ENCODE measurements around the gene GREB1.

Gene GREB1

DNA sequence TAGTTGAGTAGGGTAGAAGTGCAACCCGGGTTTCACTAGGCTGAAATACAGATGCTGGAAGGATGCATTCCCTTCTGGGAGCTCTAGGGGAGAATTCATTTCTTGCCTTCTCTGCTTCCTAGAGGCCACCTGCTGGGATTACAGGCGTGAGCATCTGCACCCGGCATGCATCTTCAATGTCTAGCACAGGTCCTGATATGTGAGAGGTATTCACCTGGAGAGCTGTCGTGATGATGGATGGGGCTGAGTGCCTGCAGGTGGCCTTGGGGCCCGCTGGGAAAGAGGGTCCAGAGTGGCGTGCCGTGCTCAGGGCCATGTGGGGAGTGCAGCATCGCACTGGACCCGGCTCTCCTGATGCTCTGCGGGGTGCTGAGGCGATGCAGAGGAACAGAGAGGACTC is 142.8 kb downstream of the GREB1 start:
- H3K4ac ChIP-seq (ENCODE audit: low read depth in 1 of 2, low read length in 2 of 2): no peak overlapping the region
- no peak overlapping the region for H3K14ac ChIP-seq (ENCODE audit: low read length in 2 of 2)
- H3K4me2 ChIP-seq (ENCODE audit: low read length, poor library complexity, severe bottlenecking): no peak overlapping the region
- H3K4me3 ChIP-seq (ENCODE audit: insufficient read depth in 1 of 2, low read depth in 1 of 2, low read length in 2 of 2): no peak overlapping the region
- no peaks in the 10 kb centered on the region for H3K36me3 ChIP-seq (ENCODE audit: control insufficient read depth in 1 of 2, insufficient read depth in 2 of 2, low read depth in 1 of 2, low read length in 2 of 2)
- peaks cover 4% of the 10 kb centered on the region for H3K4me1 ChIP-seq (ENCODE audit: control insufficient read depth, insufficient read depth, low read depth, low read length)
- no peak overlapping the region for H4K8ac ChIP-seq (ENCODE audit: low read length)
- H3K27me3 ChIP-seq (ENCODE audit: control insufficient read depth in 1 of 2, insufficient read depth in 1 of 2, low read length in 2 of 2): peaks cover 29 to 83% of the 10 kb centered on the region in 2 experiments
- H3K79me1 ChIP-seq (replicated peaks; ENCODE audit: low read length, poor library complexity, severe bottlenecking): no peaks in the 10 kb centered on the region
- no peak for DNase-seq
- no peak overlapping the region for H3K18ac ChIP-seq (ENCODE audit: low read depth in 1 of 2, low read length in 2 of 2)
- no peak overlapping the region for H3K9ac ChIP-seq (ENCODE audit: low read length)
- no peaks in the 10 kb centered on the region for H3K9me3 ChIP-seq (ENCODE audit: control insufficient read depth, low read length)
- 83% methylated on average over 9 of the region's 11 CpGs for WGBS
- H2AK5ac ChIP-seq (ENCODE audit: low read length, severe bottlenecking): no peak overlapping the region
- H2BK120ac ChIP-seq (ENCODE audit: low read depth, low read length): no peak overlapping the region
- no peak overlapping the region for H2BK5ac ChIP-seq (ENCODE audit: low read depth, low read length, poor library complexity, severe bottlenecking)
- no peak overlapping the region for H3K27ac ChIP-seq (ENCODE audit: low read length, poor library complexity, severe bottlenecking)
- H2BK12ac ChIP-seq (ENCODE audit: low read length in 2 of 2): no peak overlapping the region
- H4K91ac ChIP-seq (ENCODE audit: low read length): no peak overlapping the region
- no peak overlapping the region for H3K23ac ChIP-seq (ENCODE audit: low read length in 2 of 2)
- H2AFZ ChIP-seq (ENCODE audit: low read depth, low read length): no peak overlapping the region
- no peak overlapping the region for H2BK15ac ChIP-seq (ENCODE audit: low read depth, poor library complexity, severe bottlenecking)

- Histone ChIP-seq H3K27ac (ENCODE audit: low read length, poor library complexity, severe bottlenecking) (no peak overlapping the region), H3K36me3 (ENCODE audit: control insufficient read depth in 1 of 2, insufficient read depth in 2 of 2, low read depth in 1 of 2, low read length in 2 of 2) (no peaks in the 10 kb centered on the region), H2BK15ac (ENCODE audit: low read depth, poor library complexity, severe bottlenecking) (peak overlapping the region; percentile 60), H3K23ac (ENCODE audit: low read length in 2 of 2) (no peak overlapping the region), H2BK5ac (ENCODE audit: low read depth, low read length, poor library complexity, severe bottlenecking) (no peak overlapping the region), H3K4ac (ENCODE audit: low read depth in 1 of 2, low read length in 2 of 2) (no peak overlapping the region), H3K9me3 (ENCODE audit: control insufficient read depth, low read length) (no peaks in the 10 kb centered on the region), H3K9ac (ENCODE audit: low read length) (no peak overlapping the region), H3K27me3 (ENCODE audit: control insufficient read depth in 1 of 2, insufficient read depth in 1 of 2, low read length in 2 of 2) (peaks cover 30 to 83% of the 10 kb centered on the region in 2 experiments), H3K14ac (ENCODE audit: low read length in 2 of 2) (no peak overlapping the region), H3K4me3 (ENCODE audit: insufficient read depth in 1 of 2, low read depth in 1 of 2, low read length in 2 of 2) (no peak overlapping the region), H4K91ac (ENCODE audit: low read length) (no peak overlapping the region), H3K4me1 (ENCODE audit: control insufficient read depth, insufficient read depth, low read depth, low read length) (peaks cover 4% of the 10 kb centered on the region), H2AK5ac (ENCODE audit: low read length, severe bottlenecking) (no peak overlapping the region), H3K4me2 (ENCODE audit: low read length, poor library complexity, severe bottlenecking) (no peak overlapping the region), H2BK120ac (ENCODE audit: low read depth, low read length) (no peak overlapping the region), H2AFZ (ENCODE audit: low read depth, low read length) (no peak overlapping the region), H2BK12ac (ENCODE audit: low read length in 2 of 2) (no peak overlapping the region), H3K18ac (ENCODE audit: low read depth in 1 of 2, low read length in 2 of 2) (no peak overlapping the region), H4K8ac (ENCODE audit: low read length) (no peak overlapping the region), H3K79me1 (replicated peaks; ENCODE audit: low read length, poor library complexity, severe bottlenecking) (no peaks in the 10 kb centered on the region)
- WGBS: 88% methylated on average over 23 of the region's 27 CpGs
- no peak for DNase-seq
Observed at GRCh38 chr2:11677136-11678055, 143.6 kb downstream of the GREB1 start.

DNA sequence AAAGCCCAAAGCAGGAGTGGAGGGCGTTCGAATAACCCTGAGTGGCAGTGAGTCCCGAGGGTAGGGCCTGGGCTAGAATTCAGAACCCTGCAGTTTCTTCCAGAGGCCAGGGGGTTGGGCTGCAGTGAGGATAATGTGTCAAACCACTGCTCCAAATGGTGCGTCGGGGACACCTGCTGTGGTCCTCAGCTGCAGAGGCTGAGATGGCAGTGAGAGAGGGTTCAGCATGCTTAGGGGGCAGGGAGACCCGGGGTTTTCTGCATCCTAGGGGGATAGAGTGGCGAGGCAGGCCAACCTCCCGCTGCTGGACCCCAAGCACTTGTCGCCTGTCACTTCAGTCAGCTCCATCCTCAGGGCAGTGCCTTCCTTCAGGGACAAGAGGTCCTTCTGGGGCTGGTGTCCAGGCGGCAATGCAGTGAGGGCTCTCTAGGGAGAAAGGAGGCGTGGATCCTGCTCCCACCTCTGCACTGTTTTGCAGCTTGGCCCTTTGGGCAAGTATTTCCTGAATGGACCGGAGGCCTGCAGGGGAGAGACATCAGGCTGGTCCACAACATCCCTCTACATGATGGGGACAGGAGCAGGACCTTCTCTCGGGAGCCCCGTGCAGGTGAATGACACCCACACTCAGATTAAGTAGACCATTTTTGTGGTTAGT is 144.6 kb downstream of the GREB1 start:
- H2BK12ac ChIP-seq (ENCODE audit: low read length in 2 of 2): no peak overlapping the region
- no peak overlapping the region for H3K4me2 ChIP-seq (ENCODE audit: low read length, poor library complexity, severe bottlenecking)
- H2AFZ ChIP-seq (ENCODE audit: low read depth, low read length): no peak overlapping the region
- H3K36me3 ChIP-seq (ENCODE audit: control insufficient read depth in 1 of 2, insufficient read depth in 2 of 2, low read depth in 1 of 2, low read length in 2 of 2): no peaks in the 10 kb centered on the region
- H3K79me1 ChIP-seq (replicated peaks; ENCODE audit: low read length, poor library complexity, severe bottlenecking): no peaks in the 10 kb centered on the region
- 81% methylated on average over 14 of the region's 14 CpGs for WGBS
- H4K91ac ChIP-seq (ENCODE audit: low read length): no peak overlapping the region
- H3K18ac ChIP-seq (ENCODE audit: low read depth in 1 of 2, low read length in 2 of 2): no peak overlapping the region
- H3K23ac ChIP-seq (ENCODE audit: low read length in 2 of 2): no peak overlapping the region
- H3K27me3 ChIP-seq (ENCODE audit: control insufficient read depth in 1 of 2, insufficient read depth in 1 of 2, low read length in 2 of 2): peaks cover 41 to 86% of the 10 kb centered on the region in 2 experiments
- H2BK5ac ChIP-seq (ENCODE audit: low read depth, low read length, poor library complexity, severe bottlenecking): no peak overlapping the region
- no peaks in the 10 kb centered on the region for H3K9me3 ChIP-seq (ENCODE audit: control insufficient read depth, low read length)
- no peak overlapping the region for H3K4me3 ChIP-seq (ENCODE audit: insufficient read depth in 1 of 2, low read depth in 1 of 2, low read length in 2 of 2)
- no peak overlapping the region for H2AK5ac ChIP-seq (ENCODE audit: low read length, severe bottlenecking)
- H2BK15ac ChIP-seq (ENCODE audit: low read depth, poor library complexity, severe bottlenecking): no peak overlapping the region
- no peak overlapping the region for H2BK120ac ChIP-seq (ENCODE audit: low read depth, low read length)
- H3K9ac ChIP-seq (ENCODE audit: low read length): no peak overlapping the region
- no peak overlapping the region for H4K8ac ChIP-seq (ENCODE audit: low read length)
- H3K4me1 ChIP-seq (ENCODE audit: control insufficient read depth, insufficient read depth, low read depth, low read length): peaks cover 4% of the 10 kb centered on the region
- DNase-seq: no peak
- H3K4ac ChIP-seq (ENCODE audit: low read depth in 1 of 2, low read length in 2 of 2): no peak overlapping the region
- no peak overlapping the region for H3K27ac ChIP-seq (ENCODE audit: low read length, poor library complexity, severe bottlenecking)
- no peak overlapping the region for H3K14ac ChIP-seq (ENCODE audit: low read length in 2 of 2)

DNA sequence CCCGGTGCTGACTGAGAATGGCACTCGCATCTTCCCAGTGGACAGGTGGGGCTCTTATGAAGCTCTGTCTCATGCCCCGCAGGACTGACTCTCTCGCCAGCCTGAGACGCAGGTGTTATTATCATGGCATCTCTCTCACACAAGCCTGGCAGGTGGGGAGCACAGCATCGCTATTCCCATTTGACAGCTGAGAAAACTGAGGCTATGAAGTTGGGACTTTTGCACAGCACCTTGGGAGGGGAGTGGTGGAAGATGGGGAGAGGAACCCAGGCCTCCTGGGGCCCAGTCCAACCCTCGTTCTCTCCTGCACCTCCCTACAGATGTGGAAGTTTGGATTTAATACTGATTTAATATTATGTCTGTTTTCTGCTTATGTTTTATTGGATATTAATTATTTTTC is 145.2 kb downstream of the GREB1 start:
- WGBS: 80% methylated on average over 6 of the region's 7 CpGs

More for the DNA sequence above, 145.2 kb downstream of the GREB1 start:
- no peak overlapping the region for H2BK120ac ChIP-seq (ENCODE audit: low read depth, low read length)
- DNase-seq: no peak
- H3K4me2 ChIP-seq (ENCODE audit: low read length, poor library complexity, severe bottlenecking): no peak overlapping the region
- H3K27me3 ChIP-seq (ENCODE audit: control insufficient read depth in 1 of 2, insufficient read depth in 1 of 2, low read length in 2 of 2): peaks cover 47 to 89% of the 10 kb centered on the region in 2 experiments
- no peak overlapping the region for H2AK5ac ChIP-seq (ENCODE audit: low read length, severe bottlenecking)
- no peak overlapping the region for H2BK5ac ChIP-seq (ENCODE audit: low read depth, low read length, poor library complexity, severe bottlenecking)
- no peak overlapping the region for H3K23ac ChIP-seq (ENCODE audit: low read length in 2 of 2)
- no peak overlapping the region for H4K8ac ChIP-seq (ENCODE audit: low read length)
- H3K4me3 ChIP-seq (ENCODE audit: insufficient read depth in 1 of 2, low read depth in 1 of 2, low read length in 2 of 2): no peak overlapping the region
- H3K79me1 ChIP-seq (replicated peaks; ENCODE audit: low read length, poor library complexity, severe bottlenecking): no peaks in the 10 kb centered on the region
- no peak overlapping the region for H3K18ac ChIP-seq (ENCODE audit: low read depth in 1 of 2, low read length in 2 of 2)
- no peak overlapping the region for H3K4ac ChIP-seq (ENCODE audit: low read depth in 1 of 2, low read length in 2 of 2)
- H3K14ac ChIP-seq (ENCODE audit: low read length in 2 of 2): no peak overlapping the region
- no peak overlapping the region for H2AFZ ChIP-seq (ENCODE audit: low read depth, low read length)
- no peak overlapping the region for H2BK15ac ChIP-seq (ENCODE audit: low read depth, poor library complexity, severe bottlenecking)
- H3K36me3 ChIP-seq (ENCODE audit: control insufficient read depth in 1 of 2, insufficient read depth in 2 of 2, low read depth in 1 of 2, low read length in 2 of 2): no peaks in the 10 kb centered on the region
- no peak overlapping the region for H4K91ac ChIP-seq (ENCODE audit: low read length)
- H3K4me1 ChIP-seq (ENCODE audit: control insufficient read depth, insufficient read depth, low read depth, low read length): peaks cover 4% of the 10 kb centered on the region
- H2BK12ac ChIP-seq (ENCODE audit: low read length in 2 of 2): no peak overlapping the region
- H3K9me3 ChIP-seq (ENCODE audit: control insufficient read depth, low read length): no peaks in the 10 kb centered on the region
- no peak overlapping the region for H3K27ac ChIP-seq (ENCODE audit: low read length, poor library complexity, severe bottlenecking)
- H3K9ac ChIP-seq (ENCODE audit: low read length): no peak overlapping the region

All from mesenchymal stem cell (in vitro differentiated cells and primary cell).